SK-N-SH (cell line): ENCODE data around the gene FMC1. TPM values are rescaled to one million over a fixed set of nuclear protein-coding genes. Genes with fewer than 3 reads are reported as not detected.

Experiments
- CTCF ChIA-PET: fragments of 300-600, 350-600 bp; formaldehyde crosslinking; extraction: SDS; loops from one replicate; lab custom pipeline; 2021; lab: Yijun Ruan, JAX
- POLR2A ChIA-PET: fragments of 350-600 bp; sonication (Branson Sonifier 250); formaldehyde crosslinking; extraction: SDS; loops from one replicate; lab custom pipeline; 2020; ENCODE audit warnings: antibody characterized with exemption, inconsistent platforms; lab: Yijun Ruan, JAX
- DNase-seq: peaks from one replicate; pipeline ENCODE4 v3.0.0; 2012
- H2AFZ ChIP-seq: fragments of 200-600 bp; sonication (generic); 2 replicates; pipeline ENCODE4 v1.8.1; 2016; ENCODE audit warnings: antibody characterized with exemption, mild to moderate bottlenecking, low read depth
- H3F3A ChIP-seq: fragments of 200-600 bp; sonication (generic); replicated peaks from 2 replicates; pipeline ENCODE3; 2016; ENCODE audit warnings: antibody characterized with exemption, mild to moderate bottlenecking; ENCODE audit not compliant: insufficient read depth
- H3K27ac ChIP-seq, 2 experiments: fragments of 200-500 bp in 1 of 2; fragments of 200-600 bp in 1 of 2; sonication (Bioruptor generic) in 1 of 2; sonication (generic), shearing (Covaris generic) in 1 of 2; 2 replicates each; pipeline versions ENCODE4 v1.5.1 to v1.6.1; 2014 to 2016; ENCODE audit warnings: low read depth in 2 of 2, inconsistent platforms in 1 of 2, low read length in 1 of 2, mild to moderate bottlenecking in 1 of 2, mixed read lengths in 1 of 2
- H3K27me3 ChIP-seq: fragments of 200-600 bp; sonication (generic), shearing (Covaris generic); 2 replicates; pipeline ENCODE4 v1.6.1; 2016; ENCODE audit warnings: mixed run types; ENCODE audit not compliant: insufficient read depth
- H3K36me3 ChIP-seq, 2 experiments: fragments of 200-500 bp in 1 of 2; fragments of 200-600 bp in 1 of 2; sonication (Bioruptor generic) in 1 of 2; sonication (generic) in 1 of 2; replicated peaks in 1 of 2; 2 replicates each; pipeline versions ENCODE3 to v1.5.1; 2014 to 2016; ENCODE audit warnings: low read length in 1 of 2, mild to moderate bottlenecking in 1 of 2; ENCODE audit not compliant: insufficient read depth in 2 of 2, control insufficient read depth in 1 of 2
- H3K4me1 ChIP-seq, 2 experiments: fragments of 200-500 bp in 1 of 2; fragments of 200-600 bp in 1 of 2; sonication (Bioruptor generic) in 1 of 2; sonication (generic), shearing (Covaris generic) in 1 of 2; 2 replicates each; pipeline versions ENCODE4 v1.5.1 to v1.6.1; 2014 to 2016; ENCODE audit warnings: low read depth in 1 of 2, low read length in 1 of 2, mixed run types in 1 of 2; ENCODE audit not compliant: insufficient read depth in 2 of 2, control insufficient read depth in 1 of 2
- H3K4me2 ChIP-seq: fragments of 200-600 bp; sonication (generic), shearing (Covaris generic); 2 replicates; pipeline ENCODE4 v1.6.1; 2017; ENCODE audit warnings: mixed run types
- H3K4me3 ChIP-seq, 2 experiments: fragments of 200-500 bp in 1 of 2; fragments of 200-600 bp in 1 of 2; sonication (Bioruptor generic) in 1 of 2; sonication (generic), shearing (Covaris generic) in 1 of 2; 2 replicates each; pipeline versions ENCODE4 v1.5.1 to v1.8.1; 2014 to 2016; ENCODE audit warnings: low read depth in 2 of 2, inconsistent platforms in 1 of 2, low read length in 1 of 2, mild to moderate bottlenecking in 1 of 2, mixed read lengths in 1 of 2, moderate library complexity in 1 of 2
- H3K79me2 ChIP-seq: fragments of 200-600 bp; sonication (generic); 2 replicates; pipeline ENCODE4 v1.8.1; 2017; ENCODE audit warnings: mild to moderate bottlenecking; ENCODE audit not compliant: insufficient read depth
- H3K9ac ChIP-seq: fragments of 200-600 bp; sonication (generic); 2 replicates; pipeline ENCODE4 v1.6.1; 2017; ENCODE audit warnings: mixed run types
- H3K9me2 ChIP-seq: fragments of 200-600 bp; sonication (generic); 2 replicates; pipeline ENCODE4 v1.6.1; 2017; ENCODE audit warnings: mixed run types
- H3K9me3 ChIP-seq: fragments of 200-600 bp; sonication (generic); 2 replicates; pipeline ENCODE4 v1.6.1; 2017; ENCODE audit warnings: mixed run types, mild to moderate bottlenecking, moderate library complexity
- H4K20me1 ChIP-seq: fragments of 200-600 bp; sonication (generic); 2 replicates; pipeline ENCODE4 v1.6.1; 2017; ENCODE audit warnings: mild to moderate bottlenecking, mixed run types; ENCODE audit not compliant: insufficient read depth
- CHD2 ChIP-seq: fragments of 150-350 bp; IDR thresholded peaks from 2 replicates; pipeline ENCODE4 v1.6.1; 2018; ENCODE audit warnings: low read length; ENCODE audit not compliant: partially characterized antibody
- CTCF ChIP-seq: fragments of 200-600 bp; sonication (generic); IDR thresholded peaks from 2 replicates; pipeline ENCODE4 v1.6.1; 2017; ENCODE audit warnings: antibody characterized with exemption, mild to moderate bottlenecking, moderate library complexity
- FOSL2 ChIP-seq: IDR thresholded peaks from 2 replicates; pipeline ENCODE4 v1.4.0; 2012; ENCODE audit warnings: low read depth, mild to moderate bottlenecking, moderate library complexity, borderline replicate concordance
- FOXJ3 ChIP-seq: sonication (generic); formaldehyde crosslinking; IDR thresholded peaks from 2 replicates; pipeline ENCODE4 v1.5.1; 2020; ENCODE audit warnings: mild to moderate bottlenecking, missing genetic modification reagents
- FOXM1 ChIP-seq: IDR thresholded peaks from 2 replicates; pipeline ENCODE4 v1.4.0; 2012; ENCODE audit warnings: low read depth, mild to moderate bottlenecking
- GABPA ChIP-seq: IDR thresholded peaks from 2 replicates; pipeline ENCODE4 v1.4.0; 2012; ENCODE audit warnings: low read depth, mild to moderate bottlenecking
- GATA2 ChIP-seq: sonication (generic); formaldehyde crosslinking; IDR thresholded peaks from 2 replicates; pipeline ENCODE4 v1.5.0; 2020; ENCODE audit warnings: mild to moderate bottlenecking, missing genetic modification reagents
- IRF3 ChIP-seq: fragments of 150-350 bp; IDR thresholded peaks from 2 replicates; pipeline ENCODE4 v1.6.1; 2016; ENCODE audit warnings: mild to moderate bottlenecking, low read depth, low read length
- MAX ChIP-seq: IDR thresholded peaks from 2 replicates; pipeline ENCODE4 v1.4.0; 2012; ENCODE audit warnings: low read depth
- MEF2A ChIP-seq: IDR thresholded peaks from 2 replicates; pipeline ENCODE4 v1.4.0; 2012; ENCODE audit warnings: low read depth, borderline replicate concordance
- MXI1 ChIP-seq: IDR thresholded peaks from 2 replicates; pipeline ENCODE4 v1.6.1; 2012; ENCODE audit warnings: mild to moderate bottlenecking, low read depth, low read length, improper control_type of control experiment
- NFIC ChIP-seq: IDR thresholded peaks from 2 replicates; pipeline ENCODE4 v1.4.0; 2012; ENCODE audit warnings: borderline replicate concordance
- PBX3 ChIP-seq: IDR thresholded peaks from 2 replicates; pipeline ENCODE4; 2012
- RAD21 ChIP-seq: IDR thresholded peaks from 2 replicates; pipeline ENCODE4 v1.6.1; 2012; ENCODE audit warnings: mild to moderate bottlenecking, low read length
- RCOR1 ChIP-seq: fragments of 150-350 bp; IDR thresholded peaks from 2 replicates; pipeline ENCODE4 v1.6.1; 2017; ENCODE audit warnings: antibody characterized with exemption, low read length
- RFX5 ChIP-seq: IDR thresholded peaks from 2 replicates; pipeline ENCODE4 v1.6.1; 2012; ENCODE audit warnings: mild to moderate bottlenecking, improper control_type of control experiment, low read length
- SMC3 ChIP-seq: IDR thresholded peaks from 2 replicates; pipeline ENCODE4 v1.6.1; 2012; ENCODE audit warnings: low read depth, low read length, improper control_type of control experiment
- TAF1 ChIP-seq: IDR thresholded peaks from 2 replicates; pipeline ENCODE4 v1.6.1; 2012; ENCODE audit warnings: low read depth, mild to moderate bottlenecking, low read length, moderate library complexity, borderline replicate concordance
- TEAD4 ChIP-seq: IDR thresholded peaks from 2 replicates; pipeline ENCODE4 v1.4.0; 2012; ENCODE audit warnings: mild to moderate bottlenecking, borderline replicate concordance; ENCODE audit not compliant: insufficient read depth
- YY1 ChIP-seq: IDR thresholded peaks from 2 replicates; pipeline ENCODE4 v1.4.0; 2012; ENCODE audit warnings: low read depth, mild to moderate bottlenecking
- WGBS: methylation state at CpG from one replicate; pipeline ENCODE4 v1.1.6; 2017; ENCODE audit warnings: low lambda C conversion rate; 5-methylcytosine and 5-hydroxymethylcytosine counted together
- polyA plus RNA-seq, 3 experiments: library from polyadenylated mRNA; depleted of rRNA; stranded (reverse); fragments of >200 nt; gene quantifications; 2 replicates each; pipeline ENCODE4 v1.2.3, GENCODE V29; 2012
- TF ChIP-seq, protein P1 (sequence below): IDR thresholded peaks from 2 replicates; pipeline ENCODE4 v1.4.0; 2012; ENCODE audit warnings: low read depth, borderline replicate concordance
- TF ChIP-seq, protein P2 (sequence below): IDR thresholded peaks from 2 replicates; pipeline ENCODE4 v1.4.0; 2012; ENCODE audit warnings: low read depth, borderline replicate concordance

Gene FMC1
- polyA plus RNA-seq, 1 of the 3 experiments (the other 2 are of a cell fraction), result 59.9 TPM

GRCh38 chr7:139384611-139385010 lies 43.5 kb downstream of the FMC1 start:
- Histone ChIP-seq H3K4me3 (no peak overlapping the region), H3K27ac (no peak overlapping the region), H3K9me2 (no peaks in the 10 kb centered on the region), H3K36me3 (peaks cover 31 to 97% of the 10 kb centered on the region in 2 experiments), H3K4me1 (no peaks in the 10 kb centered on the region), H2AFZ (no peak overlapping the region), H3K79me2 (peaks cover 98% of the 10 kb centered on the region), H3K9ac (no peak overlapping the region), H3K9me3 (no peaks in the 10 kb centered on the region), H3F3A (peaks cover 14% of the 10 kb centered on the region), H3K27me3 (no peaks in the 10 kb centered on the region), H4K20me1 (peaks cover 40% of the 10 kb centered on the region), H3K4me2 (no peak overlapping the region)
- 96% methylated on average over 3 of the region's 3 CpGs for WGBS
- POLR2A ChIA-PET, result no interaction called here
- DNase-seq, result no peak
- CTCF ChIA-PET, result interaction anchor here (1.1 kb wide), 1 partner anchor 50 kb away, joined by 3 read pairs; no protein-coding TSS in a partner anchor
- TF ChIP-seq FOXJ3 (CRISPR knock-in tag) (no peak), TEAD4 (no peak), FOXM1 (no peak), FOSL2 (no peak), IRF3 (no peak), NFIC (no peak), GATA2 (CRISPR knock-in tag) (no peak), PBX3 (no peak), RCOR1 (no peak), CHD2 (no peak), SMC3 (no peak), CTCF (no peak), TAF1 (no peak)

DNA sequence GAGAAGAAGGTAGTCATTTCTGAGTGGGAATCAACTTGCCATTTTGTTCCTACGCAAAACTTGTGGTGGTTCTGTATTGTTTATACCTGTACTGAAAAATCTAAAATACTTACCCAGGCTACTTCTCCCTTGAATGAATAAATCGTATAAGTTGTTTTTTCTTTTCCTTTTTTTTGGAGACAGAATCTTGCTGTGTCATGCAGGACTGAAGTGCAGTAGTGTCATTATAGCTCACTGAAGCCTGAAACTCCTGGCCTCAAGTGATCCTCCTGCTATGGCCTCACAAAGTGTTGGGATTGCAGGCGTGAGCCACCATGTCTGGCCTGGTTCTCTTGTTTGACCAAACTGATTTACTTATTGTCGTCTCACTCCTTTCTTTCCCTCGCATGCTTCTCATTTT lies 46.5 kb downstream of the FMC1 start:
- no peak overlapping the region for H3K4me3 ChIP-seq
- H3K27ac ChIP-seq, result no peak overlapping the region
- no peaks in the 10 kb centered on the region for H3K9me2 ChIP-seq
- peaks cover 54% of the 10 kb centered on the region for H4K20me1 ChIP-seq
- H3K4me2 ChIP-seq, result no peak overlapping the region
- H3K9ac ChIP-seq, result no peak overlapping the region
- H3F3A ChIP-seq, result peaks cover 14% of the 10 kb centered on the region
- H3K4me1 ChIP-seq, result no peaks in the 10 kb centered on the region
- CTCF ChIA-PET, result interaction anchor here (0.8 kb wide), 1 partner anchor 35 kb away, joined by 3 read pairs; no protein-coding TSS in a partner anchor
- peaks cover 47 to 89% of the 10 kb centered on the region in 2 experiments for H3K36me3 ChIP-seq
- H3K79me2 ChIP-seq, result peaks cover 100% of the 10 kb centered on the region
- H3K27me3 ChIP-seq, result no peaks in the 10 kb centered on the region
- no peaks in the 10 kb centered on the region for H3K9me3 ChIP-seq
- H2AFZ ChIP-seq, result no peak overlapping the region
- POLR2A ChIA-PET, result no interaction called here
- DNase-seq, result no peak
- TF ChIP-seq, protein P1, sequence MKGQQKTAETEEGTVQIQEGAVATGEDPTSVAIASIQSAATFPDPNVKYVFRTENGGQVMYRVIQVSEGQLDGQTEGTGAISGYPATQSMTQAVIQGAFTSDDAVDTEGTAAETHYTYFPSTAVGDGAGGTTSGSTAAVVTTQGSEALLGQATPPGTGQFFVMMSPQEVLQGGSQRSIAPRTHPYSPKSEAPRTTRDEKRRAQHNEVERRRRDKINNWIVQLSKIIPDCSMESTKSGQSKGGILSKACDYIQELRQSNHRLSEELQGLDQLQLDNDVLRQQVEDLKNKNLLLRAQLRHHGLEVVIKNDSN, result no peak
- TF ChIP-seq GABPA (no peak), MAX (no peak), MXI1 (no peak), YY1 (no peak), MEF2A (no peak), RFX5 (no peak), RAD21 (no peak)
- TF ChIP-seq, protein P2, sequence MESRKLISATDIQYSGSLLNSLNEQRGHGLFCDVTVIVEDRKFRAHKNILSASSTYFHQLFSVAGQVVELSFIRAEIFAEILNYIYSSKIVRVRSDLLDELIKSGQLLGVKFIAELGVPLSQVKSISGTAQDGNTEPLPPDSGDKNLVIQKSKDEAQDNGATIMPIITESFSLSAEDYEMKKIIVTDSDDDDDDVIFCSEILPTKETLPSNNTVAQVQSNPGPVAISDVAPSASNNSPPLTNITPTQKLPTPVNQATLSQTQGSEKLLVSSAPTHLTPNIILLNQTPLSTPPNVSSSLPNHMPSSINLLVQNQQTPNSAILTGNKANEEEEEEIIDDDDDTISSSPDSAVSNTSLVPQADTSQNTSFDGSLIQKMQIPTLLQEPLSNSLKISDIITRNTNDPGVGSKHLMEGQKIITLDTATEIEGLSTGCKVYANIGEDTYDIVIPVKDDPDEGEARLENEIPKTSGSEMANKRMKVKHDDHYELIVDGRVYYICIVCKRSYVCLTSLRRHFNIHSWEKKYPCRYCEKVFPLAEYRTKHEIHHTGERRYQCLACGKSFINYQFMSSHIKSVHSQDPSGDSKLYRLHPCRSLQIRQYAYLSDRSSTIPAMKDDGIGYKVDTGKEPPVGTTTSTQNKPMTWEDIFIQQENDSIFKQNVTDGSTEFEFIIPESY, result no peak
- WGBS, result 97% methylated on average over 5 of the region's 5 CpGs
